ENCODE data around the gene ZNF219. TPM values are rescaled to one million over a fixed set of nuclear protein-coding genes. Genes with fewer than 3 reads are reported as not detected.
A peak's percentile ranks its signal among the peaks of the same experiment; 100 is the strongest.

The ZNF219 gene
- total RNA-seq, 5 donors from 2014 or later (not counting 1 experiment from before 2014, with no cell fraction given): 7.2 to 12.4 (median 8.1) TPM

DNA sequence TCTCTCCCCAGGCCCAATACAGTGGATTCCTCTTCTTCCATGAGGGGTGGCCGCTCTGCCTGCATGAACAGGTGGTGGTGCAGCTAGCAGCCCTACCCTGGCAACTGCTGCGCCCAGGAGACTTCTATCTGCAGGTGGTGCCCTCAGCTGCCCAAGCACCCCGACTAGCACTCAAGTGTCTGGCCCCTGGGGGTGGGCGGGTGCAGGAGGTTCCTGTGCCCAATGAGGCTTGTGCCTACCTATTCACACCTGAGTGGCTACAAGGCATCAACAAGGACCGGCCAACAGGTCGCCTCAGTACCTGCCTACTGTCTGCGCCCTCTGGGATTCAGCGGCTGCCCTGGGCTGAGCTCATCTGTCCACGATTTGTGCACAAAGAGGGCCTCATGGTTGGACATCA lies 24.5 kb downstream of the ZNF219 start:
- H3K36me3 Mint-ChIP-seq: no peaks in the 10 kb centered on the region
- H3K27me3 ChIP-seq (replicated peaks in 1 of 2; ENCODE audit: control insufficient read depth in 2 of 2, extremely low read depth in 1 of 2, insufficient read depth in 2 of 2, low read length in 1 of 2): peaks cover 3 to 64% of the 10 kb centered on the region in 2 experiments
- peaks cover 33 to 45% of the 10 kb centered on the region in 2 donors for H3K27me3 Mint-ChIP-seq
- DNase-seq (no peak), ATAC-seq (replicated peaks in 1 of 4) (no peak)
- no peak overlapping the region for H3K4me3 Mint-ChIP-seq
- no peaks in the 10 kb centered on the region for H3K9me3 Mint-ChIP-seq
- H3K4me1 Mint-ChIP-seq: peaks cover 22 to 33% (median 30%) of the 10 kb centered on the region in 3 donors
- 90% methylated on average over 9 of the region's 9 CpGs for WGBS (ENCODE audit: insufficient coverage)
- no peak overlapping the region for H3K27ac Mint-ChIP-seq
- POLR2A ChIA-PET: no interaction called here
- no peaks in the 10 kb centered on the region for H3K36me3 ChIP-seq (ENCODE audit: control insufficient read depth in 2 of 2, extremely low read depth in 1 of 2, insufficient read depth in 1 of 2, low read length in 1 of 2)
- CTCF ChIA-PET: interaction anchor here (0.6 kb wide), 2 partner anchors 25 to 30 kb away, joined by 3 read pairs; no protein-coding TSS in a partner anchor
- no peak overlapping the region for H3K4me3 ChIP-seq (ENCODE audit: control insufficient read depth in 1 of 2, extremely low read depth in 1 of 2, low read length in 1 of 2)
- H3K27ac ChIP-seq (ENCODE audit: low read length): no peak overlapping the region
- no peaks in the 10 kb centered on the region for H3K9me3 ChIP-seq
- H3K4me1 ChIP-seq (ENCODE audit: control insufficient read depth in 1 of 2, extremely low read depth in 1 of 2, insufficient read depth in 2 of 2, low read length in 2 of 2): peaks cover 7 to 28% of the 10 kb centered on the region in 2 experiments

DNA sequence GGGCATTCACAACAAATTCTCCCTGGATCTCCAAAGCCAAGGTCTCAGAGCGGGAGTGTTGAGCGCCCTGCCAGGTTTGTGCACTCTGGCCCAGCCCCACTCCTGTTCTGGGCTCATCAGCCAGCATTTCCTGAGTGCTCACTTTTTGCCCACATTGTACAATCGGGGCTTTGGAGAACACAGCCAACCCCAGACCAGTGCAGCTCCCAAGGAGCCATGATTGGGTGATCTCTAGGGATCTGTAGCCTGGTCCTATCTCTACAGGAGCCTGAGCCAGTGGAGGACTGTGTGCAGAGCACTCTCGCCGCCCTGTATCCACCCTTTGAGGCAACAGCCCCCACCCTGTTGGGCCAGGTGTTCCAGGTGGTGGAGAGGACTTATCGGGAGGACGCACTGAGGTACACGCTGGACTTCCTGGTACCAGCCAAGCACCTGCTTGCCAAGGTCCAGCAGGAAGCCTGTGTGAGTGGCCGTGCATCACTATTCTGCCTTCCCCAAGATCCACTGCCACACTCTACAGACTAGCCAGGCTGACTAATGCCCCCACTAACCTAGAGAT lies 25.6 kb downstream of the ZNF219 start:
- DNase-seq: no peak
- no peak for ATAC-seq (replicated peaks in 1 of 4)
- no peaks in the 10 kb centered on the region for H3K9me3 Mint-ChIP-seq
- Histone ChIP-seq H3K4me1 (ENCODE audit: control insufficient read depth in 1 of 2, extremely low read depth in 1 of 2, insufficient read depth in 2 of 2, low read length in 2 of 2) (peaks cover 7 to 35% of the 10 kb centered on the region in 2 experiments), H3K4me3 (ENCODE audit: control insufficient read depth in 1 of 2, extremely low read depth in 1 of 2, low read length in 1 of 2) (no peak overlapping the region), H3K36me3 (ENCODE audit: control insufficient read depth in 2 of 2, extremely low read depth in 1 of 2, insufficient read depth in 1 of 2, low read length in 1 of 2) (no peaks in the 10 kb centered on the region), H3K27me3 (replicated peaks in 1 of 2; ENCODE audit: control insufficient read depth in 2 of 2, extremely low read depth in 1 of 2, insufficient read depth in 2 of 2, low read length in 1 of 2) (peaks cover 3 to 66% of the 10 kb centered on the region in 2 experiments), H3K27ac (ENCODE audit: low read length) (no peak overlapping the region), H3K9me3 (no peaks in the 10 kb centered on the region)
- H3K4me3 Mint-ChIP-seq: peak overlapping the region in 1 of 3 donors; percentile 84
- peaks cover 29 to 40% (median 38%) of the 10 kb centered on the region in 3 donors for H3K4me1 Mint-ChIP-seq
- H3K27ac Mint-ChIP-seq: no peak overlapping the region
- H3K36me3 Mint-ChIP-seq: no peaks in the 10 kb centered on the region
- POLR2A ChIA-PET: no interaction called here
- WGBS (ENCODE audit: insufficient coverage): 76% methylated on average over 4 of the region's 9 CpGs
- CTCF ChIA-PET: interaction anchor here (0.6 to 3.4 kb wide), 3 partner anchors 15 to 28 kb away, joined by 3 to 23 read pairs (median 4); partner anchors contain the start of gene TMEM253 (in 1 of the 2)
- H3K27me3 Mint-ChIP-seq: peaks cover 40 to 51% of the 10 kb centered on the region in 2 donors

DNA sequence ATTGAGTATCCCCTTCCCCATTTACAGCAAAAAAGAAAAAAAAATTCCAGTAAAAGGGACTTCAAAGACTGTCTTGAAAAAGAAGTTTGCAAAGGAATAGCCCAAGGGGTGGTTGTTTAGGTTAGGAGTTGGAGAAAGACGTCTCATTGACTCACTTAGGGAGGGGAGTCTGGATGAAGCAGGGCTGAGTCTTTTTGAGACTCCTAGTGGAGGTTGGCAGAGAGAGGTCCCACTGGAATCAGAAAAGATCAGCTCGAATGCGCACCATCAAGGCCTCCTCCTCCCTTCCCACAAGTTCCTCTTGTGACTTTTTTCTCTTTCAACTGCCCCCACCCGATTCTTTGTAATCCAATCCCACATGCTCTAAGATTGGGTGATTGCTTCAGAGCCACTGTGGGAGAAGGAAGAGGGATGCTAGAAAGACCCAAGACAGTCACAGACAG lies 26.4 kb downstream of the ZNF219 start:
- no peaks in the 10 kb centered on the region for H3K9me3 Mint-ChIP-seq
- H3K27me3 Mint-ChIP-seq: peaks cover 48 to 58% of the 10 kb centered on the region in 2 donors
- WGBS (ENCODE audit: insufficient coverage): no CpG with 5 or more reads among the region's 4 CpGs
- Histone ChIP-seq H3K4me1 (ENCODE audit: control insufficient read depth in 1 of 2, extremely low read depth in 1 of 2, insufficient read depth in 2 of 2, low read length in 2 of 2) (peaks cover 7 to 35% of the 10 kb centered on the region in 2 experiments), H3K27ac (ENCODE audit: low read length) (no peak overlapping the region), H3K4me3 (ENCODE audit: control insufficient read depth in 1 of 2, extremely low read depth in 1 of 2, low read length in 1 of 2) (no peak overlapping the region), H3K9me3 (no peaks in the 10 kb centered on the region), H3K36me3 (ENCODE audit: control insufficient read depth in 2 of 2, extremely low read depth in 1 of 2, insufficient read depth in 1 of 2, low read length in 1 of 2) (no peaks in the 10 kb centered on the region), H3K27me3 (replicated peaks in 1 of 2; ENCODE audit: control insufficient read depth in 2 of 2, extremely low read depth in 1 of 2, insufficient read depth in 2 of 2, low read length in 1 of 2) (peaks cover 7 to 68% of the 10 kb centered on the region in 2 experiments)
- ChIA-PET POLR2A (interaction anchor here (0.6 kb wide), 3 partner anchors 12 to 354 kb away, joined by 5 to 8 read pairs (median 5); no protein-coding TSS in a partner anchor), CTCF (interaction anchor here (0.6 to 3.4 kb wide), 9 partner anchors 14 to 1914 kb away, joined by 3 to 23 read pairs (median 6); partner anchors contain the start of gene RNASE8 (in 1 of the 2))
- H3K27ac Mint-ChIP-seq: no peak overlapping the region
- no peak for ATAC-seq (replicated peaks in 1 of 4)
- H3K4me1 Mint-ChIP-seq: peaks cover 29 to 41% (median 38%) of the 10 kb centered on the region in 3 donors
- DNase-seq: no peak
- peak overlapping the region; percentile 5 to 84 (median 74) for H3K4me3 Mint-ChIP-seq
- H3K36me3 Mint-ChIP-seq: no peaks in the 10 kb centered on the region

DNA sequence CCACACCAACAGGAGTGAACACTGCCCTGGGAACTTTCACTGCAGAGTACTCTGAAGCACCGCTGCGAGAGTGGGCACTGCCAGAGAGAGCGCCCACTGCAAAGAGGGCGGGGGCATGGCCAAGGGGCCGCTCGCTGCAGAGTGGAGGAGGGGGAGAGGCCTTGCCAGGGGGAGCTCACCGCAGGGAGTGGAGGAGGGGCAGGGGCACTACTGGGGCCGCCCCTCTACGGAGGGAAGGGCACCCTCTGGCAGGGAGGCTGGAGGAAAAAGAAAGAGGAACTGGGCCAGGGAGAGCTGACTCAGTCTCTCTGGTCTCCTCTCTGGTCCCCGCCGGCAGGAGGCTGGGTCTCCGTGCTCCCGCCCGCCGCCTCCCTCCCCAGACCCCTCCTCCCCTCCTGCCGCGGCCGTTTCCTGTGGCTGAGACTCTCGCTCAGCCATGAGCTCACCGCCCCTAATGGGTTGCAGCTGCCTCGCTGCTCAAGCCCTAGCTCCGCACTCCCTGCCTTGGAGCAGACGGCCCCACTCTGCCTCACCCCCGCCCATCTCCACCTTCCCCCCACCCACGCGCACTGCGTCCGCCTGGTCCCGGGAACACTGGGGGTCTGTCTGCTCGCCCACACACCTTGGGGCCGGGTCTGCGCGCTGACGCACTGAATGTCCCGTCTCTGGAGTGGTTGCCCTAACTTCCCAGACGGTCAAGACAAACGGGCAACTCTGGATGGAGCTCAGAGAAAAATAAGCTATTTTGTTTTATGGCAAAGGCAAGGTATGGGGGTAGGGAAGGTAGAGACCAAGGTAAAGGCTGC lies 27.0 kb downstream of the ZNF219 start:
- H3K4me3 Mint-ChIP-seq: peak overlapping the region; percentile 74 to 84 (median 76)
- WGBS (ENCODE audit: insufficient coverage): 1% methylated on average over 28 of the region's 37 CpGs
- ChIA-PET CTCF (interaction anchor here (0.6 to 3.4 kb wide), 15 partner anchors 13 to 1915 kb away, joined by 3 to 23 read pairs (median 4); partner anchors contain the start of gene RNASE8 (in 1 of the 2)), POLR2A (interaction anchor here (0.6 kb wide), 3 partner anchors 13 to 353 kb away, joined by 5 to 8 read pairs (median 5); no protein-coding TSS in a partner anchor)
- peaks cover 54 to 64% of the 10 kb centered on the region in 2 donors for H3K27me3 Mint-ChIP-seq
- no peak overlapping the region for H3K27ac Mint-ChIP-seq
- H3K9me3 ChIP-seq: no peaks in the 10 kb centered on the region
- peaks cover 7 to 68% of the 10 kb centered on the region in 2 experiments for H3K27me3 ChIP-seq (replicated peaks in 1 of 2; ENCODE audit: control insufficient read depth in 2 of 2, extremely low read depth in 1 of 2, insufficient read depth in 2 of 2, low read length in 1 of 2)
- no peak overlapping the region for H3K27ac ChIP-seq (ENCODE audit: low read length)
- peaks cover 29 to 41% (median 38%) of the 10 kb centered on the region in 3 donors for H3K4me1 Mint-ChIP-seq
- H3K36me3 ChIP-seq (ENCODE audit: control insufficient read depth in 2 of 2, extremely low read depth in 1 of 2, insufficient read depth in 1 of 2, low read length in 1 of 2): no peaks in the 10 kb centered on the region
- H3K9me3 Mint-ChIP-seq: no peaks in the 10 kb centered on the region
- DNase-seq: peak in 13 of 35 experiments; percentile 8 to 53 (median 30)
- peaks cover 7 to 35% of the 10 kb centered on the region in 2 experiments for H3K4me1 ChIP-seq (ENCODE audit: control insufficient read depth in 1 of 2, extremely low read depth in 1 of 2, insufficient read depth in 2 of 2, low read length in 2 of 2)
- H3K4me3 ChIP-seq (ENCODE audit: control insufficient read depth in 1 of 2, extremely low read depth in 1 of 2, low read length in 1 of 2): peak overlapping the region; percentile 46 to 63
- H3K36me3 Mint-ChIP-seq: no peaks in the 10 kb centered on the region
- ATAC-seq (replicated peaks in 1 of 4): peak; percentile 31 to 44 (median 40)

DNA sequence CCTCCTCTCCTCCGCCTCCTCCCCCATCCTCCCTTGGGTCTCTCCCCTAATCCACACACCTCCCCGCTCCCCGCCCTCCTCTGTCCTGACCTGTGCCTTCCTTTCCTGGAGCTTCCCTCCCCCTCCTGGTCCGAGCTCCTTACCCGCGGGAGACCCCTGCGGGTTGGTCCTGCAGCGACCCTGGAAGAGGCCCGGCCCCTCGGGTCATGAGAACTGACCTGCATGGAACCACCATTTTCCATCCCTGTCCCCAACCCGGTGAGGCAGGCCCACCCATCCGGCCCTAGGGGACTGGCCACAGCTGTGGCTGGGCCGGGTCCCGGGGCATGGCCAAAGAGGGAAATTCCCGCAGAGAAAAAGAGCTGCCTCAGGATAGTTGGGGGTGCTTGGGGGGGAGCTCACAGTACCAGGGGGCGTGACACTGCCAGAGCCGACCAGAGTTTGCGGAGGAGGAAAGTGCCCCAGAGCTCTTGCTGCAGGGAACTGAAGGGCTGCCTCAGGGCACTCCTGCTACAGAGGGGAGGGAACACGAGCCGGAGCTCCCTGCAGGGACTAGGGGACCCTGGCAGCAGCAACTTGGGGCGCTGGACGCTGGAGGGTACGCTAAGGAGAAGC lies 27.7 kb downstream of the ZNF219 start:
- peaks cover 7 to 71% of the 10 kb centered on the region in 2 experiments for H3K27me3 ChIP-seq (replicated peaks in 1 of 2; ENCODE audit: control insufficient read depth in 2 of 2, extremely low read depth in 1 of 2, insufficient read depth in 2 of 2, low read length in 1 of 2)
- Mint-ChIP-seq H3K27me3 (peaks cover 55 to 69% of the 10 kb centered on the region in 2 donors), H3K36me3 (no peaks in the 10 kb centered on the region), H3K4me3 (peak overlapping the region; percentile 74 to 84 (median 76)), H3K27ac (peak overlapping the region in 1 of 2 donors; percentile 31), H3K4me1 (peaks cover 29 to 41% (median 38%) of the 10 kb centered on the region in 3 donors), H3K9me3 (no peaks in the 10 kb centered on the region)
- no peaks in the 10 kb centered on the region for H3K36me3 ChIP-seq (ENCODE audit: control insufficient read depth in 2 of 2, extremely low read depth in 1 of 2, insufficient read depth in 1 of 2, low read length in 1 of 2)
- ChIA-PET CTCF (interaction anchor here (0.7 to 3.4 kb wide), 11 partner anchors 17 to 62 kb away, joined by 3 to 23 read pairs (median 4); no protein-coding TSS in a partner anchor), POLR2A (interaction anchor here in 1 of 2 donors (0.5 kb wide), 1 partner anchor 41 kb away, joined by 3 read pairs; no protein-coding TSS in a partner anchor)
- H3K4me3 ChIP-seq (ENCODE audit: control insufficient read depth in 1 of 2, extremely low read depth in 1 of 2, low read length in 1 of 2): peak overlapping the region; percentile 46 to 63
- H3K27ac ChIP-seq (ENCODE audit: low read length): no peak overlapping the region
- peaks cover 7 to 35% of the 10 kb centered on the region in 2 experiments for H3K4me1 ChIP-seq (ENCODE audit: control insufficient read depth in 1 of 2, extremely low read depth in 1 of 2, insufficient read depth in 2 of 2, low read length in 2 of 2)
- peak in 6 of 35 experiments; percentile 14 to 51 (median 18) for DNase-seq
- WGBS (ENCODE audit: insufficient coverage): 2% methylated on average over 20 of the region's 23 CpGs
- peak; percentile 21 to 38 (median 27) for ATAC-seq (replicated peaks in 1 of 4)
- no peaks in the 10 kb centered on the region for H3K9me3 ChIP-seq

Measured in T-cell (primary cell).